Upper lobe of left lung (tissue), 4 donors: ENCODE measurements around the gene IYD.

Source experiments
- CTCF ChIP-seq, 6 experiments: fragments of 450-650 bp in 4 of 6; fragments of 200-600 bp in 2 of 6; sonication (generic) in 2 of 6; IDR thresholded peaks; one replicate each; pipeline ENCODE4 v1.5.1; 2016 to 2019; ENCODE audit warnings: antibody characterized with exemption in 6 of 6
- EP300 ChIP-seq, 4 donors: sonication (generic); formaldehyde crosslinking; IDR thresholded peaks; one replicate each; pipeline ENCODE4 v1.5.1; 2017; ENCODE audit warnings: antibody characterized with exemption in 4 of 4, control low read depth in 2 of 4
- POLR2A ChIP-seq, 4 donors: fragments of 450-650 bp; IDR thresholded peaks; one replicate each; pipeline ENCODE4 v1.5.1; 2016 to 2017; ENCODE audit warnings: antibody characterized with exemption in 4 of 4, mild to moderate bottlenecking in 2 of 4
- POLR2AphosphoS5 ChIP-seq, 2 donors: sonication (generic); formaldehyde crosslinking; IDR thresholded peaks; one replicate each; pipeline ENCODE4 v1.5.1; 2017; ENCODE audit warnings: antibody characterized with exemption in 2 of 2

- TF ChIP-seq CTCF (IDR thresholded peaks at IDR 0.05) (no peak), EP300 (IDR thresholded peaks at IDR 0.05) (no peak), POLR2A (IDR thresholded peaks at IDR 0.05) (no peak), POLR2AphosphoS5 (IDR thresholded peaks at IDR 0.05) (no peak)
These were observed 62.0 kb downstream of the IYD start for GRCh38 chr6:150430815-150431214.
